OCI-LY7 (cell line): Measurements from ENCODE around the gene OR2T2.
"Not testable (repeated sequence)": the region's sequence is repeated elsewhere in the genome, so short reads cannot be mapped to it uniquely, and the experiment has no call there.

ENCODE experiments used
- CTCF ChIP-seq: fragments of 200-600 bp; sonication (generic); conservative IDR thresholded peaks from 2 replicates; pipeline ENCODE4 v1.5.1; 2014; ENCODE audit warnings: mild to moderate bottlenecking, antibody characterized with exemption, low read length, moderate library complexity, mixed read lengths
- EZH2phosphoT487 ChIP-seq: fragments of 200-600 bp; sonication (generic); IDR thresholded peaks from 2 replicates; pipeline ENCODE4 v1.6.1; 2018; ENCODE audit warnings: low read depth, borderline replicate concordance, mild to moderate bottlenecking, mixed run types, antibody characterized with exemption, low read length, moderate library complexity, mixed read lengths

GRCh38 chr1:248428192-248428533 lies 17.3 kb upstream of the OR2T2 start:
- not testable (repeated sequence) for TF ChIP-seq CTCF, EZH2phosphoT487
